Neural progenitor cell (in vitro differentiated cells): ENCODE measurements around the gene EDAR.

ENCODE experiments used
- EZH2 ChIP-seq: fragments of 200-600 bp; sonication (generic); IDR thresholded peaks from 2 replicates; pipeline ENCODE4 v1.6.1; 2017; ENCODE audit warnings: antibody characterized with exemption, mild to moderate bottlenecking, moderate library complexity
- EZH2phosphoT487 ChIP-seq: fragments of 200-600 bp; sonication (generic); IDR thresholded peaks from 2 replicates; pipeline ENCODE4 v1.6.1; 2017; ENCODE audit warnings: antibody characterized with exemption
- TF ChIP-seq, protein P1 (sequence below): fragments of 200-600 bp; sonication (generic); IDR thresholded peaks from 2 replicates; pipeline ENCODE4 v1.5.1; 2017; ENCODE audit warnings: antibody characterized with exemption, mild to moderate bottlenecking

GRCh38 chr2:108934151-108934550, 54.9 kb downstream of the EDAR start:
- TF ChIP-seq, protein P1, sequence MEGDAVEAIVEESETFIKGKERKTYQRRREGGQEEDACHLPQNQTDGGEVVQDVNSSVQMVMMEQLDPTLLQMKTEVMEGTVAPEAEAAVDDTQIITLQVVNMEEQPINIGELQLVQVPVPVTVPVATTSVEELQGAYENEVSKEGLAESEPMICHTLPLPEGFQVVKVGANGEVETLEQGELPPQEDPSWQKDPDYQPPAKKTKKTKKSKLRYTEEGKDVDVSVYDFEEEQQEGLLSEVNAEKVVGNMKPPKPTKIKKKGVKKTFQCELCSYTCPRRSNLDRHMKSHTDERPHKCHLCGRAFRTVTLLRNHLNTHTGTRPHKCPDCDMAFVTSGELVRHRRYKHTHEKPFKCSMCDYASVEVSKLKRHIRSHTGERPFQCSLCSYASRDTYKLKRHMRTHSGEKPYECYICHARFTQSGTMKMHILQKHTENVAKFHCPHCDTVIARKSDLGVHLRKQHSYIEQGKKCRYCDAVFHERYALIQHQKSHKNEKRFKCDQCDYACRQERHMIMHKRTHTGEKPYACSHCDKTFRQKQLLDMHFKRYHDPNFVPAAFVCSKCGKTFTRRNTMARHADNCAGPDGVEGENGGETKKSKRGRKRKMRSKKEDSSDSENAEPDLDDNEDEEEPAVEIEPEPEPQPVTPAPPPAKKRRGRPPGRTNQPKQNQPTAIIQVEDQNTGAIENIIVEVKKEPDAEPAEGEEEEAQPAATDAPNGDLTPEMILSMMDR = no peak
- no peak for TF ChIP-seq EZH2
- TF ChIP-seq EZH2phosphoT487 = no peak
